ENCODE data around the gene MARCKSL1.

DNA sequence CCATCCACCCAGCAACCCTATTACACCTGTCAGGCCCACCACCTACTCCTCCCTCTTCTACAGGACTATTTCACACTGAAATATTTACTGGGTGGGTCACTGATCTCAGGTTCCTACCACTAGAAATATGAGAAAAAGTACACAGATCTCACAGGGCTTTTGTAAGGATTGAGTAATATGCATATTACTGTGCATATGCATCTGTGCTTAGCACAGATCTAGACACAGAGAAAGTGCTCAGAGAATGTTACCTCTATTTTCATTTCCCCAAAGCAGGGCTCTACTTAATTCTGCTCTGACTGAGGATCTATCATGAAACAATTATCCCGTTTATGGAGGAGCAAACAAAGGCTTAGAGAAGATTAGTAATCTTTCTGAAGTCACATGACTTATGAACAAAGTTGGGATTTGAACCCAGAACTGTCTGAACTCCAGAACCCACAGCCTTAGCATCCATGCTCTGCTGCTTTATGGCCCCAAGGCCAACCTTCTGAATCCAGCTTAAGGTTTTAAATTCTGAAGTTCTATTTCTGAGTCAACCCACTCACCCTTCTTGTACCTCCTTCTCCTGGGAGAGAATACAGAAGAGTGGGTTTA, 38.1 kb upstream of the MARCKSL1 start:
- TF ChIP-seq, protein P1, sequence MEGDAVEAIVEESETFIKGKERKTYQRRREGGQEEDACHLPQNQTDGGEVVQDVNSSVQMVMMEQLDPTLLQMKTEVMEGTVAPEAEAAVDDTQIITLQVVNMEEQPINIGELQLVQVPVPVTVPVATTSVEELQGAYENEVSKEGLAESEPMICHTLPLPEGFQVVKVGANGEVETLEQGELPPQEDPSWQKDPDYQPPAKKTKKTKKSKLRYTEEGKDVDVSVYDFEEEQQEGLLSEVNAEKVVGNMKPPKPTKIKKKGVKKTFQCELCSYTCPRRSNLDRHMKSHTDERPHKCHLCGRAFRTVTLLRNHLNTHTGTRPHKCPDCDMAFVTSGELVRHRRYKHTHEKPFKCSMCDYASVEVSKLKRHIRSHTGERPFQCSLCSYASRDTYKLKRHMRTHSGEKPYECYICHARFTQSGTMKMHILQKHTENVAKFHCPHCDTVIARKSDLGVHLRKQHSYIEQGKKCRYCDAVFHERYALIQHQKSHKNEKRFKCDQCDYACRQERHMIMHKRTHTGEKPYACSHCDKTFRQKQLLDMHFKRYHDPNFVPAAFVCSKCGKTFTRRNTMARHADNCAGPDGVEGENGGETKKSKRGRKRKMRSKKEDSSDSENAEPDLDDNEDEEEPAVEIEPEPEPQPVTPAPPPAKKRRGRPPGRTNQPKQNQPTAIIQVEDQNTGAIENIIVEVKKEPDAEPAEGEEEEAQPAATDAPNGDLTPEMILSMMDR (IDR thresholded peaks at IDR 0.05): no peak
- no peak for TF ChIP-seq POLR2A (IDR thresholded peaks at IDR 0.05)
